Neural cell (in vitro differentiated cells): ENCODE data around the gene FAM163B. TPM values are rescaled to one million over a fixed set of nuclear protein-coding genes. Genes with fewer than 3 reads are reported as not detected.

Experiments
- H2AFZ ChIP-seq: fragments of 200-600, 300-800 bp; sonication (generic), shearing (Covaris generic); 2 replicates; pipeline ENCODE4 v1.6.0; 2014; ENCODE audit warnings: low read depth, mild to moderate bottlenecking, antibody characterized with exemption, low read length, moderate library complexity
- H3F3A ChIP-seq: fragments of 200-600 bp; shearing (Covaris generic); 2 replicates; pipeline ENCODE4 v1.6.1; 2016; ENCODE audit warnings: mild to moderate bottlenecking, moderate library complexity, mixed read lengths, antibody characterized with exemption, low read length; ENCODE audit not compliant: insufficient read depth, poor library complexity, severe bottlenecking
- H3K27ac ChIP-seq: fragments of 200-600, 300-800 bp; sonication (generic), shearing (Covaris generic); 2 replicates; pipeline ENCODE4 v1.5.1; 2014; ENCODE audit warnings: mild to moderate bottlenecking, low read length, moderate library complexity
- H3K27me3 ChIP-seq: fragments of 300-800, 200-600 bp; sonication (generic), shearing (Covaris generic); 2 replicates; pipeline ENCODE4 v1.6.0; 2014; ENCODE audit warnings: mild to moderate bottlenecking, low read depth, low read length, moderate library complexity; ENCODE audit not compliant: insufficient read depth
- H3K36me3 ChIP-seq: fragments of 300-800, 200-600 bp; sonication (generic), shearing (Covaris generic); 2 replicates; pipeline ENCODE4 v1.5.1; 2014; ENCODE audit warnings: mild to moderate bottlenecking, antibody characterized with exemption, low read length, moderate library complexity; ENCODE audit not compliant: insufficient read depth
- H3K4me2 ChIP-seq: fragments of 300-800, 200-600 bp; sonication (generic), shearing (Covaris generic); 2 replicates; pipeline ENCODE4 v1.6.0; 2014; ENCODE audit warnings: mild to moderate bottlenecking, low read length
- H3K4me3 ChIP-seq: fragments of 300-800, 200-600 bp; sonication (generic), shearing (Covaris generic); 2 replicates; pipeline ENCODE4 v1.5.1; 2014; ENCODE audit warnings: mild to moderate bottlenecking, low read length, moderate library complexity
- H3K79me2 ChIP-seq: fragments of 200-600 bp; shearing (Covaris generic); replicated peaks from 2 replicates; pipeline ENCODE4 v1.6.0; 2014; ENCODE audit warnings: mild to moderate bottlenecking, low read length, moderate library complexity; ENCODE audit not compliant: insufficient read depth
- H3K9ac ChIP-seq: fragments of 300-800, 200-600 bp; sonication (generic), shearing (Covaris generic); 2 replicates; pipeline ENCODE4 v1.6.1; 2016; ENCODE audit warnings: mild to moderate bottlenecking, low read length, mixed read lengths
- H3K9me2 ChIP-seq: fragments of 200-600 bp; shearing (Covaris generic); 2 replicates; pipeline ENCODE4 v1.6.1; 2016; ENCODE audit warnings: mild to moderate bottlenecking, low read length, mixed read lengths; ENCODE audit not compliant: insufficient read depth
- H3K9me3 ChIP-seq: fragments of 200-600, 300-800 bp; sonication (generic), shearing (Covaris generic); 2 replicates; pipeline ENCODE4 v1.6.1; 2016; ENCODE audit warnings: mild to moderate bottlenecking, mixed run types, low read length, moderate library complexity, mixed read lengths
- H4K20me1 ChIP-seq: fragments of 200-600 bp; shearing (Covaris generic); 2 replicates; pipeline ENCODE4 v1.6.1; 2016; ENCODE audit warnings: mild to moderate bottlenecking, mixed run types; ENCODE audit not compliant: insufficient read depth
- EP300 ChIP-seq: fragments of 450-650 bp; conservative IDR thresholded peaks from 2 replicates; pipeline ENCODE4 v1.6.1; 2014; ENCODE audit warnings: antibody characterized with exemption, mild to moderate bottlenecking, moderate library complexity; ENCODE audit not compliant: poor library complexity, severe bottlenecking
- EZH2 ChIP-seq: fragments of 200-600, 300-800 bp; shearing (Covaris generic), sonication (generic); IDR thresholded peaks from 2 replicates; pipeline ENCODE4 v1.6.1; 2014; ENCODE audit warnings: antibody characterized with exemption, low read length, borderline replicate concordance, mild to moderate bottlenecking; ENCODE audit not compliant: insufficient read depth, poor library complexity, severe bottlenecking
- MXI1 ChIP-seq: fragments of 450-650 bp; conservative IDR thresholded peaks from 2 replicates; pipeline ENCODE4 v1.6.1; 2014; ENCODE audit warnings: antibody characterized with exemption, mild to moderate bottlenecking; ENCODE audit not compliant: poor library complexity, severe bottlenecking
- POLR2AphosphoS5 ChIP-seq: IDR thresholded peaks from 2 replicates; pipeline ENCODE4 v1.6.1; 2012
- RAD21 ChIP-seq: fragments of 450-650 bp; conservative IDR thresholded peaks from 2 replicates; pipeline ENCODE4 v1.6.1; 2014; ENCODE audit warnings: antibody characterized with exemption, mild to moderate bottlenecking, moderate library complexity
- SMC3 ChIP-seq: fragments of 450-650 bp; conservative IDR thresholded peaks from 2 replicates; pipeline ENCODE4 v1.6.1; 2014; ENCODE audit warnings: antibody characterized with exemption, mild to moderate bottlenecking, moderate library complexity; ENCODE audit not compliant: poor library complexity
- TAF1 ChIP-seq: IDR thresholded peaks from 2 replicates; pipeline ENCODE4 v1.6.1; 2012; ENCODE audit warnings: low read depth
- polyA plus RNA-seq: library from polyadenylated mRNA; depleted of rRNA; stranded (reverse); fragments of >200 nt; gene quantifications from 2 replicates; pipeline ENCODE4 v1.2.3, GENCODE V29; 2014
- TF ChIP-seq, protein P1 (sequence below): fragments of 450-650 bp; IDR thresholded peaks from 2 replicates; pipeline ENCODE4 v1.5.1; 2014; ENCODE audit warnings: antibody characterized with exemption, mild to moderate bottlenecking, moderate library complexity; ENCODE audit not compliant: poor library complexity, severe bottlenecking
- TF ChIP-seq, protein P2 (sequence below): IDR thresholded peaks from 2 replicates; pipeline ENCODE4 v1.6.1; 2012; ENCODE audit warnings: borderline replicate concordance

The FAM163B gene
- polyA plus RNA-seq, 1 donor from 2014 or later, result 1.5 TPM

- peak; percentile 13 for TF ChIP-seq RAD21
- no peak for TF ChIP-seq TAF1
- Histone ChIP-seq H3K79me2 (no peaks in the 10 kb centered on the region), H3F3A (no peaks in the 10 kb centered on the region), H3K9me2 (no peaks in the 10 kb centered on the region), H3K9me3 (no peaks in the 10 kb centered on the region), H3K36me3 (no peaks in the 10 kb centered on the region), H3K27ac (peak overlapping the region; percentile 23), H4K20me1 (no peaks in the 10 kb centered on the region), H2AFZ (no peak overlapping the region), H3K4me3 (no peak overlapping the region), H3K4me2 (no peak overlapping the region), H3K9ac (peak overlapping the region; percentile 38), H3K27me3 (no peaks in the 10 kb centered on the region)
Observed at GRCh38 chr9:133645021-133645765, 36.0 kb upstream of the FAM163B start.

- no peak for TF ChIP-seq EP300
- TF ChIP-seq MXI1, result no peak
- no peak for TF ChIP-seq EZH2
- TF ChIP-seq, protein P1, sequence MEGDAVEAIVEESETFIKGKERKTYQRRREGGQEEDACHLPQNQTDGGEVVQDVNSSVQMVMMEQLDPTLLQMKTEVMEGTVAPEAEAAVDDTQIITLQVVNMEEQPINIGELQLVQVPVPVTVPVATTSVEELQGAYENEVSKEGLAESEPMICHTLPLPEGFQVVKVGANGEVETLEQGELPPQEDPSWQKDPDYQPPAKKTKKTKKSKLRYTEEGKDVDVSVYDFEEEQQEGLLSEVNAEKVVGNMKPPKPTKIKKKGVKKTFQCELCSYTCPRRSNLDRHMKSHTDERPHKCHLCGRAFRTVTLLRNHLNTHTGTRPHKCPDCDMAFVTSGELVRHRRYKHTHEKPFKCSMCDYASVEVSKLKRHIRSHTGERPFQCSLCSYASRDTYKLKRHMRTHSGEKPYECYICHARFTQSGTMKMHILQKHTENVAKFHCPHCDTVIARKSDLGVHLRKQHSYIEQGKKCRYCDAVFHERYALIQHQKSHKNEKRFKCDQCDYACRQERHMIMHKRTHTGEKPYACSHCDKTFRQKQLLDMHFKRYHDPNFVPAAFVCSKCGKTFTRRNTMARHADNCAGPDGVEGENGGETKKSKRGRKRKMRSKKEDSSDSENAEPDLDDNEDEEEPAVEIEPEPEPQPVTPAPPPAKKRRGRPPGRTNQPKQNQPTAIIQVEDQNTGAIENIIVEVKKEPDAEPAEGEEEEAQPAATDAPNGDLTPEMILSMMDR, result no peak
- no peak for TF ChIP-seq TAF1
- no peak for TF ChIP-seq SMC3
- TF ChIP-seq, protein P2, sequence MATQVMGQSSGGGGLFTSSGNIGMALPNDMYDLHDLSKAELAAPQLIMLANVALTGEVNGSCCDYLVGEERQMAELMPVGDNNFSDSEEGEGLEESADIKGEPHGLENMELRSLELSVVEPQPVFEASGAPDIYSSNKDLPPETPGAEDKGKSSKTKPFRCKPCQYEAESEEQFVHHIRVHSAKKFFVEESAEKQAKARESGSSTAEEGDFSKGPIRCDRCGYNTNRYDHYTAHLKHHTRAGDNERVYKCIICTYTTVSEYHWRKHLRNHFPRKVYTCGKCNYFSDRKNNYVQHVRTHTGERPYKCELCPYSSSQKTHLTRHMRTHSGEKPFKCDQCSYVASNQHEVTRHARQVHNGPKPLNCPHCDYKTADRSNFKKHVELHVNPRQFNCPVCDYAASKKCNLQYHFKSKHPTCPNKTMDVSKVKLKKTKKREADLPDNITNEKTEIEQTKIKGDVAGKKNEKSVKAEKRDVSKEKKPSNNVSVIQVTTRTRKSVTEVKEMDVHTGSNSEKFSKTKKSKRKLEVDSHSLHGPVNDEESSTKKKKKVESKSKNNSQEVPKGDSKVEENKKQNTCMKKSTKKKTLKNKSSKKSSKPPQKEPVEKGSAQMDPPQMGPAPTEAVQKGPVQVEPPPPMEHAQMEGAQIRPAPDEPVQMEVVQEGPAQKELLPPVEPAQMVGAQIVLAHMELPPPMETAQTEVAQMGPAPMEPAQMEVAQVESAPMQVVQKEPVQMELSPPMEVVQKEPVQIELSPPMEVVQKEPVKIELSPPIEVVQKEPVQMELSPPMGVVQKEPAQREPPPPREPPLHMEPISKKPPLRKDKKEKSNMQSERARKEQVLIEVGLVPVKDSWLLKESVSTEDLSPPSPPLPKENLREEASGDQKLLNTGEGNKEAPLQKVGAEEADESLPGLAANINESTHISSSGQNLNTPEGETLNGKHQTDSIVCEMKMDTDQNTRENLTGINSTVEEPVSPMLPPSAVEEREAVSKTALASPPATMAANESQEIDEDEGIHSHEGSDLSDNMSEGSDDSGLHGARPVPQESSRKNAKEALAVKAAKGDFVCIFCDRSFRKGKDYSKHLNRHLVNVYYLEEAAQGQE, result no peak
- TF ChIP-seq POLR2AphosphoS5, result no peak
- no peak for TF ChIP-seq RAD21
- Histone ChIP-seq H2AFZ (no peak overlapping the region), H3K9me2 (no peaks in the 10 kb centered on the region), H3K27me3 (no peaks in the 10 kb centered on the region), H3K9me3 (no peaks in the 10 kb centered on the region), H3K36me3 (no peaks in the 10 kb centered on the region), H3K4me3 (no peak overlapping the region), H3K9ac (peak overlapping the region; percentile 38), H3F3A (no peaks in the 10 kb centered on the region), H4K20me1 (no peaks in the 10 kb centered on the region), H3K27ac (peak overlapping the region; percentile 20), H3K79me2 (no peaks in the 10 kb centered on the region), H3K4me2 (no peak overlapping the region)
Observed at GRCh38 chr9:133643978-133644760, 35.0 kb upstream of the FAM163B start.
